IMR-90 (cell line): ENCODE results near the gene KCNQ2. TPM values are rescaled to one million over a fixed set of nuclear protein-coding genes. Genes with fewer than 3 reads are reported as not detected.

ENCODE experiments used
- ATAC-seq: fragments of 200-7000 bp; cut with Tn5 transposase; 2 replicates; pipeline ENCODE4 v1.9.1; 2020; ENCODE audit warnings: low read depth, mild to moderate bottlenecking, moderate library complexity
- BruUV-seq: library from RNA; stranded (reverse); fragments of 400-500 nt; replicated peaks from 2 replicates; lab custom pipeline; 2021; lab: Mats Ljungman, UMichigan
- CTCF ChIA-PET: fragments of 300-600 bp; formaldehyde crosslinking; extraction: SDS; loops from one replicate; lab custom pipeline; 2021; ENCODE audit warnings: antibody characterized with exemption; lab: Yijun Ruan, JAX
- POLR2A ChIA-PET: fragments of 300-600 bp; sonication (Branson Sonifier 250); formaldehyde crosslinking; loops from one replicate; lab custom pipeline; 2022; ENCODE audit warnings: antibody characterized with exemption; ENCODE audit not compliant: unreplicated experiment; lab: Charles Lee
- DNase-seq: peaks from one replicate; pipeline ENCODE4 v3.0.0; 2013
- H2AFZ ChIP-seq: replicated peaks from 2 replicates; pipeline ENCODE3; 2013; ENCODE audit warnings: low read length, mild to moderate bottlenecking; ENCODE audit not compliant: poor library complexity
- H2AK5ac ChIP-seq: 2 replicates; pipeline ENCODE4 v1.6.1; 2013; ENCODE audit warnings: low read depth, low read length, inconsistent platforms
- H2AK9ac ChIP-seq: replicated peaks from 2 replicates; pipeline ENCODE3; 2013; ENCODE audit warnings: mild to moderate bottlenecking, low read depth, low read length, moderate library complexity; ENCODE audit not compliant: poor library complexity
- H2BK120ac ChIP-seq: 2 replicates; pipeline ENCODE4 v1.6.1; 2013; ENCODE audit warnings: low read depth, low read length, inconsistent platforms
- H2BK15ac ChIP-seq: 3 replicates; pipeline ENCODE4 v1.6.1; 2013; ENCODE audit warnings: low read depth, low read length, inconsistent platforms
- H2BK20ac ChIP-seq: 2 replicates; pipeline ENCODE4 v1.6.1; 2013; ENCODE audit warnings: low read depth, mild to moderate bottlenecking, inconsistent platforms, low read length, moderate library complexity
- H2BK5ac ChIP-seq: 2 replicates; pipeline ENCODE4 v1.6.1; 2013; ENCODE audit warnings: mild to moderate bottlenecking, low read depth, low read length, inconsistent platforms; ENCODE audit not compliant: poor library complexity, severe bottlenecking
- H3K14ac ChIP-seq: replicated peaks from 2 replicates; pipeline ENCODE4 v1.6.1; 2013; ENCODE audit warnings: low read depth, low read length, inconsistent platforms
- H3K18ac ChIP-seq: 2 replicates; pipeline ENCODE4 v1.6.1; 2013; ENCODE audit warnings: low read depth, low read length, control low read depth
- H3K23ac ChIP-seq: 2 replicates; pipeline ENCODE4 v1.6.1; 2013; ENCODE audit warnings: low read depth, low read length, inconsistent platforms
- H3K27ac ChIP-seq: 2 replicates; pipeline ENCODE4 v1.5.1; 2013; ENCODE audit warnings: mild to moderate bottlenecking, control low read depth, low read length; ENCODE audit not compliant: insufficient read depth
- H3K27me3 ChIP-seq: 2 replicates; pipeline ENCODE4 v1.6.1; 2013; ENCODE audit warnings: low read length; ENCODE audit not compliant: control insufficient read depth, insufficient read depth
- H3K36me3 ChIP-seq: 2 replicates; pipeline ENCODE4 v1.6.1; 2013; ENCODE audit warnings: low read length, mixed read lengths; ENCODE audit not compliant: control insufficient read depth, insufficient read depth
- H3K4ac ChIP-seq: 2 replicates; pipeline ENCODE4 v1.6.1; 2013; ENCODE audit warnings: low read depth, low read length, inconsistent platforms
- H3K4me1 ChIP-seq: 2 replicates; pipeline ENCODE4 v1.6.1; 2013; ENCODE audit warnings: low read length, mixed read lengths; ENCODE audit not compliant: control insufficient read depth, insufficient read depth
- H3K4me2 ChIP-seq: 2 replicates; pipeline ENCODE4 v1.6.1; 2013; ENCODE audit warnings: low read depth, mild to moderate bottlenecking, control low read depth, low read length, moderate library complexity
- H3K4me3 ChIP-seq: 2 replicates; pipeline ENCODE4 v1.5.1; 2013; ENCODE audit warnings: low read depth, mild to moderate bottlenecking, control low read depth, low read length, moderate library complexity; ENCODE audit not compliant: insufficient read depth
- H3K56ac ChIP-seq: 2 replicates; pipeline ENCODE4 v1.6.1; 2013; ENCODE audit warnings: low read length, inconsistent platforms; ENCODE audit not compliant: insufficient read depth; ENCODE audit errors: extremely low read depth
- H3K79me1 ChIP-seq, 2 experiments: 2 replicates each; pipeline ENCODE4 v1.6.1; 2013; ENCODE audit warnings: low read length in 2 of 2, inconsistent platforms in 1 of 2, low read depth in 1 of 2
- H3K9ac ChIP-seq: 2 replicates; pipeline ENCODE4 v1.6.1; 2013; ENCODE audit warnings: low read depth, low read length, control low read depth
- H3K9me1 ChIP-seq: 2 replicates; pipeline ENCODE4 v1.6.1; 2013; ENCODE audit warnings: low read length, inconsistent platforms; ENCODE audit not compliant: insufficient read depth
- H3K9me3 ChIP-seq: 2 replicates; pipeline ENCODE4 v1.6.1; 2013; ENCODE audit warnings: low read length; ENCODE audit not compliant: control insufficient read depth, insufficient read depth
- H4K20me1 ChIP-seq: 2 replicates; pipeline ENCODE4 v1.6.1; 2013; ENCODE audit warnings: low read length, inconsistent platforms; ENCODE audit not compliant: insufficient read depth
- H4K5ac ChIP-seq: 2 replicates; pipeline ENCODE4 v1.6.1; 2013; ENCODE audit warnings: mild to moderate bottlenecking, low read depth, low read length, control low read depth
- H4K8ac ChIP-seq, 2 experiments: 2 replicates each; pipeline ENCODE4 v1.6.1; 2013; ENCODE audit warnings: low read depth in 2 of 2, low read length in 2 of 2, control low read depth in 1 of 2, inconsistent platforms in 1 of 2
- H4K91ac ChIP-seq: 2 replicates; pipeline ENCODE4 v1.6.1; 2013; ENCODE audit warnings: low read depth, low read length, inconsistent platforms; ENCODE audit not compliant: insufficient read depth
- BHLHE40 ChIP-seq: fragments of 150-350 bp; IDR thresholded peaks from 2 replicates; pipeline ENCODE4 v1.6.1; 2016; ENCODE audit warnings: mild to moderate bottlenecking, low read depth, low read length
- CEBPB ChIP-seq: IDR thresholded peaks from 2 replicates; pipeline ENCODE4 v1.6.1; 2012; ENCODE audit warnings: low read depth, low read length, improper control_type of control experiment
- CHD1 ChIP-seq: IDR thresholded peaks from 2 replicates; pipeline ENCODE4 v1.6.1; 2012; ENCODE audit warnings: low read depth, low read length, improper control_type of control experiment
- ELK1 ChIP-seq: fragments of 150-350 bp; IDR thresholded peaks from 2 replicates; pipeline ENCODE4 v1.6.1; 2016; ENCODE audit warnings: low read depth, mild to moderate bottlenecking, low read length, moderate library complexity, borderline replicate concordance
- FOS ChIP-seq: fragments of 150-350 bp; IDR thresholded peaks from 2 replicates; pipeline ENCODE4 v1.6.1; 2016; ENCODE audit warnings: low read depth, low read length
- MAFK ChIP-seq: IDR thresholded peaks from 2 replicates; pipeline ENCODE4 v1.6.1; 2012; ENCODE audit warnings: low read depth, low read length, improper control_type of control experiment
- MAZ ChIP-seq: IDR thresholded peaks from 2 replicates; pipeline ENCODE4 v1.6.1; 2012; ENCODE audit warnings: low read depth, mild to moderate bottlenecking, low read length, improper control_type of control experiment, moderate library complexity, borderline replicate concordance
- MXI1 ChIP-seq: IDR thresholded peaks from 2 replicates; pipeline ENCODE4 v1.6.1; 2012; ENCODE audit warnings: low read depth, mild to moderate bottlenecking, low read length, moderate library complexity, borderline replicate concordance
- NFE2L2 ChIP-seq: fragments of 150-350 bp; IDR thresholded peaks from 2 replicates; pipeline ENCODE4 v1.6.1; 2016; ENCODE audit warnings: low read depth, mild to moderate bottlenecking, low read length
- POLR2A ChIP-seq: IDR thresholded peaks from 2 replicates; pipeline ENCODE4 v1.6.1; 2012; ENCODE audit warnings: mild to moderate bottlenecking, low read depth, low read length
- RAD21 ChIP-seq: IDR thresholded peaks from 2 replicates; pipeline ENCODE4 v1.6.1; 2012; ENCODE audit warnings: low read length, improper control_type of control experiment
- RCOR1 ChIP-seq: IDR thresholded peaks from 2 replicates; pipeline ENCODE4 v1.6.1; 2012; ENCODE audit warnings: mild to moderate bottlenecking, low read length, improper control_type of control experiment; ENCODE audit not compliant: insufficient replicate concordance
- RFX5 ChIP-seq: IDR thresholded peaks from 2 replicates; pipeline ENCODE4 v1.8.0; 2012; ENCODE audit warnings: low read depth, mild to moderate bottlenecking, low read length, moderate library complexity
- SMC3 ChIP-seq: fragments of 150-350 bp; IDR thresholded peaks from 2 replicates; pipeline ENCODE4 v1.6.1; 2016; ENCODE audit warnings: low read depth, mild to moderate bottlenecking, antibody characterized with exemption, low read length, moderate library complexity
- USF2 ChIP-seq: fragments of 150-350 bp; IDR thresholded peaks from 2 replicates; pipeline ENCODE4 v1.6.1; 2017; ENCODE audit warnings: mild to moderate bottlenecking, antibody characterized with exemption, low read length, low read depth
- WGBS, 2 experiments: methylation state at CpG; one replicate each; pipeline versions ENCODE4 v1.1.5 to v1.1.7; 2013; ENCODE audit warnings: missing lambda C conversion rate in 2 of 2; ENCODE audit not compliant: insufficient read length in 1 of 2; ENCODE audit errors: extremely low coverage in 2 of 2; 5-methylcytosine and 5-hydroxymethylcytosine counted together
- dilution Hi-C: fragments of 300-500 bp; cut with HindIII; formaldehyde crosslinking; loops from one replicate; pipeline ENCODE4 v1.14.3; 2018; ENCODE audit warnings: low sequenced_read_pairs; ENCODE audit not compliant: unreplicated experiment
- in situ Hi-C: fragments of 300-500 bp; cut with MboI; formaldehyde crosslinking; loops from 3 replicates; pipeline ENCODE4 v1.14.3; 2019; ENCODE audit warnings: low sequenced_read_pairs, inconsistent platforms, mixed read lengths
- intact Hi-C: fragments of 100-400 bp; cut with micrococcal nuclease; formaldehyde crosslinking; loops from 2 replicates; pipeline ENCODE4 v1.10.0; 2022
- polyA plus RNA-seq, 3 experiments: library from polyadenylated mRNA; depleted of rRNA; stranded (reverse); fragments of >200 nt; gene quantifications; 2 replicates each; pipeline ENCODE4 v1.2.3, GENCODE V29; 2012; ENCODE audit warnings: low replicate concordance in 1 of 3
- total RNA-seq: library from RNA; depleted of rRNA; stranded (reverse); fragments of >200 nt; gene quantifications from 2 replicates; pipeline ENCODE4 v1.2.3, GENCODE V29; 2012

The KCNQ2 gene
- total and polyA plus RNA-seq, 2 of the 4 experiments (the other 2 are of a cell fraction) = 0.02 TPM; not detected in 1

DNA sequence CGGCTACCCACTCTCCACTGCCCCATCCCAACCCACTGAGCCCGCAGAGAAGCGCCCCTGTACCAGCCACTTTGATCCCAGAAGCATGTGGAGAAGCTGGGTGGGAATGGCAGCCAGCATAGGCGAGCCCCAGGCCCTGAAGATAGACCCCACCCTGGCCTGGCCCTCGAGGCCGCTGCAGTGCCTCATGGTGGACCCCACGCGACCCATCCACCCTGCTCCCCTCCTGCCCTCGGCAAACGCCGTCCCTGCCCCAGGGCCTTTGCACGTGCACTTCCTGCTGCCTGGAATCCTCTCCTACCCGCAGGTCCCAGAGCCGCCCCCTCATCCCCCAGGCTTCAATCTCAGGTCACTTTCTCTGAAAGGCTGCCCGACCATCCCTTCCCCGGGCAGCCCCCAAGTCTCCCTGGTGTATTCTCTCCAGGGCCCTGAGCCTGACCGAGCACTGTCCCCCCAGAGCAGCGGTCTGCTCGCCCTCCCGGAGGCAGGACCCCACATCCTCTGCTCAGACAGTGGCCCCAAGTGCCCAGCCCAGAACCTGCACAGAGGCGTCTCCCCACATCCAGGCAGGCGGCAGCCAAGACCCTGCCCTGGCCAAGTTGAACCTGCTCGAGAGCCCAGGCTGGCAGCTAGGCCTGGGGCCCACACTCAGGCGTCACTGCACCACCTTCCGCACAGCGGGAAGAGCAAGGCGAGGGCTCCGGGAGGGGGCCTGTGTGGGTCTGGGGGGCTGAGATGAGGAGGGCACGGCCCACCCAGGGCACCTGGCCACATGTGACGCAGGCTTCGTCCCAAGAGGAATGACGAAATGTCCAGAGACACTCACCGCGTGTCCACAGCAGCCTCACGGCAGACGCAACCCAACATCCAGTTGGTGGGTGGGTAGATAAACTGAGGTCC is 14.0 kb downstream of the KCNQ2 start:
- Histone ChIP-seq H3K4me2 (no peak overlapping the region), H2BK20ac (no peak overlapping the region), H3K56ac (no peak overlapping the region), H3K4me1 (no peaks in the 10 kb centered on the region), H3K27me3 (peaks cover 47% of the 10 kb centered on the region), H4K8ac (no peak overlapping the region), H3K27ac (no peak overlapping the region), H2BK5ac (no peak overlapping the region), H3K18ac (no peak overlapping the region), H3K9ac (no peak overlapping the region), H3K23ac (no peak overlapping the region), H4K5ac (no peak overlapping the region), H2BK120ac (no peak overlapping the region), H4K20me1 (no peaks in the 10 kb centered on the region), H3K9me3 (no peaks in the 10 kb centered on the region), H2AK5ac (no peak overlapping the region), H4K91ac (no peak overlapping the region), H2AFZ (no peak overlapping the region), H3K4ac (no peak overlapping the region), H3K9me1 (no peaks in the 10 kb centered on the region), H2AK9ac (no peak overlapping the region), H3K14ac (no peak overlapping the region), H3K79me1 (no peaks in the 10 kb centered on the region), H2BK15ac (no peak overlapping the region), H3K36me3 (no peaks in the 10 kb centered on the region), H3K4me3 (no peak overlapping the region)
- intact Hi-C loops = no loop called here
- in situ Hi-C loops = no loop called here
- no peak for ATAC-seq
- 82% methylated on average over 20 of the region's 36 CpGs; no CpG with 5 or more reads in 1 of the 2 experiments for WGBS, 2 experiments
- BruUV-seq = no TSS peak
- dilution Hi-C loops = no loop called here
- ChIA-PET CTCF (no interaction called here), POLR2A (no interaction called here)
- no peak for DNase-seq
- TF ChIP-seq USF2 (no peak), CEBPB (no peak), NFE2L2 (no peak), MAFK (no peak), RAD21 (no peak), SMC3 (no peak), CHD1 (no peak), MAZ (no peak), FOS (no peak), RCOR1 (no peak), BHLHE40 (no peak), POLR2A (no peak), RFX5 (no peak), ELK1 (no peak), MXI1 (no peak)
